Measurements from ENCODE around the gene HIVEP2. TPM values are rescaled to one million over a fixed set of nuclear protein-coding genes. Genes with fewer than 3 reads are reported as not detected.

HIVEP2 gene
- total and polyA plus RNA-seq, 5 experiments from 2014 or later, result 6.5 to 99.2 (median 17.1) TPM

DNA sequence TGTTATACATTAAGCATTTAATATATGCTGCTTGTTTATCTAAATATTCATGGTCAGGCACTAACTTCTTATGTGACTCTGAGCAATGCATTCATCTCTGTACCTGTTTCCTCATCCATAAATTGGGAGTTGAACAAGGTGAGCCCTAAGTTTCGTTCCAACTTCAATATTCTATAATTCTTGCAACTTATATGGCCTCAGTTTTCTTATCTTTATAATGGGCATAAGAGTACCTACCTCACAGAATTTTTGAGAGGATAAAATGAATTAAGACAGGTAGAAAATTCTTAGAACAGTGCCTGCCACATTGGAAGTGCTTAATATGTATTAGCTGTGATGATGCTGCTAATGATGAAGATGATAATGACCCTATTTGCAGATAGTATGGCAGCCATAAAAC lies 11.8 kb upstream of the HIVEP2 start:
- DNase-seq, result no peak
- H3K27me3 Mint-ChIP-seq, result no peaks in the 10 kb centered on the region
- peaks cover 0 to 11% (median 3%) of the 10 kb centered on the region in 9 donors for H3K9me3 Mint-ChIP-seq
- H3K4me1 Mint-ChIP-seq, result peaks cover 4 to 23% (median 16%) of the 10 kb centered on the region in 4 donors
- H3K27ac Mint-ChIP-seq, result no peak overlapping the region
- no peak overlapping the region for H3K4me3 Mint-ChIP-seq
- peaks cover 0 to 6% (median 5%) of the 10 kb centered on the region in 3 donors for H3K36me3 Mint-ChIP-seq
- POLR2A ChIA-PET, result no interaction called here
- ATAC-seq, result no peak

GRCh38 chr6:142954844-142955243 lies 9.9 kb upstream of the HIVEP2 start:
- ATAC-seq (no peak), DNase-seq (no peak)

GRCh38 chr6:142953373-142954273 lies 8.6 kb upstream of the HIVEP2 start:
- no peak overlapping the region for H3K4me3 Mint-ChIP-seq
- peak; percentile 80 for ATAC-seq
- H3K27ac Mint-ChIP-seq, result peak overlapping the region in 9 of 10 donors; percentile 47 to 91 (median 67)
- POLR2A ChIA-PET, result interaction anchor here (0.6 to 1.3 kb wide), 3 partner anchors 14 to 294 kb away, joined by 3 read pairs; no protein-coding TSS in a partner anchor
- H3K36me3 Mint-ChIP-seq, result no peaks in the 10 kb centered on the region
- H3K4me1 Mint-ChIP-seq, result peaks cover 7 to 34% (median 17%) of the 10 kb centered on the region in 4 donors
- H3K9me3 Mint-ChIP-seq, result no peaks in the 10 kb centered on the region
- H3K27me3 Mint-ChIP-seq, result no peaks in the 10 kb centered on the region
- peak in 2 of 10 donors; percentile 37 to 38 for DNase-seq

More at GRCh38 chr6:142954844-142955243, 9.9 kb upstream of the HIVEP2 start:
- POLR2A ChIA-PET, result interaction anchor here (1.3 to 1.6 kb wide), 2 partner anchors 8 to 15 kb away, joined by 3 to 6 read pairs; no protein-coding TSS in a partner anchor
- Mint-ChIP-seq H3K36me3 (no peaks in the 10 kb centered on the region), H3K27ac (peak overlapping the region in 2 of 10 donors; percentile 14 to 29), H3K9me3 (peaks cover 0 to 2% (median 0%) of the 10 kb centered on the region in 9 donors), H3K4me1 (peaks cover 7 to 25% (median 17%) of the 10 kb centered on the region in 4 donors), H3K27me3 (no peaks in the 10 kb centered on the region), H3K4me3 (no peak overlapping the region)

- Mint-ChIP-seq H3K36me3 (no peaks in the 10 kb centered on the region), H3K27ac (peak overlapping the region; percentile 28 to 91 (median 70)), H3K9me3 (no peaks in the 10 kb centered on the region), H3K4me3 (no peak overlapping the region), H3K4me1 (peaks cover 12 to 44% (median 25%) of the 10 kb centered on the region in 4 donors), H3K27me3 (no peaks in the 10 kb centered on the region)
- POLR2A ChIA-PET, result interaction anchor here (0.8 to 2.7 kb wide), 3 partner anchors 23 to 97 kb away, joined by 3 to 8 read pairs (median 3); no protein-coding TSS in a partner anchor
- peak in 1 of 2 donors; percentile 12 for ATAC-seq
- no peak for DNase-seq
These were observed 7.6 kb upstream of the HIVEP2 start for GRCh38 chr6:142952614-142953013.

GRCh38 chr6:142950291-142950690 lies 5.3 kb upstream of the HIVEP2 start:
- Mint-ChIP-seq H3K4me1 (peaks cover 12 to 45% (median 26%) of the 10 kb centered on the region in 4 donors), H3K4me3 (no peak overlapping the region), H3K27ac (peak overlapping the region in 8 of 10 donors; percentile 8 to 98 (median 46)), H3K27me3 (no peaks in the 10 kb centered on the region), H3K9me3 (no peaks in the 10 kb centered on the region), H3K36me3 (no peaks in the 10 kb centered on the region)
- ATAC-seq, result no peak
- POLR2A ChIA-PET, result interaction anchor here (0.6 to 2.7 kb wide), 2 partner anchors 24 to 156 kb away, joined by 3 to 8 read pairs; no protein-coding TSS in a partner anchor
- DNase-seq, result no peak

- Mint-ChIP-seq H3K27me3 (peaks cover 0 to 6% (median 0%) of the 10 kb centered on the region in 5 donors), H3K9me3 (peaks cover 0 to 5% (median 0%) of the 10 kb centered on the region in 9 donors), H3K27ac (peak overlapping the region; percentile 93 to 100 (median 96)), H3K36me3 (peaks cover 2 to 4% (median 2%) of the 10 kb centered on the region in 3 donors), H3K4me1 (peaks cover 24 to 44% (median 35%) of the 10 kb centered on the region in 4 donors), H3K4me3 (peak overlapping the region; percentile 75 to 94 (median 86))
- DNase-seq (no peak), ATAC-seq (no peak)
- POLR2A ChIA-PET, result interaction anchor here (0.6 to 4.9 kb wide), 10 partner anchors 12 to 255 kb away, joined by 3 to 69 read pairs (median 6); no protein-coding TSS in a partner anchor
These were observed 2.9 kb upstream of the HIVEP2 start for GRCh38 chr6:142947714-142948480.

DNA sequence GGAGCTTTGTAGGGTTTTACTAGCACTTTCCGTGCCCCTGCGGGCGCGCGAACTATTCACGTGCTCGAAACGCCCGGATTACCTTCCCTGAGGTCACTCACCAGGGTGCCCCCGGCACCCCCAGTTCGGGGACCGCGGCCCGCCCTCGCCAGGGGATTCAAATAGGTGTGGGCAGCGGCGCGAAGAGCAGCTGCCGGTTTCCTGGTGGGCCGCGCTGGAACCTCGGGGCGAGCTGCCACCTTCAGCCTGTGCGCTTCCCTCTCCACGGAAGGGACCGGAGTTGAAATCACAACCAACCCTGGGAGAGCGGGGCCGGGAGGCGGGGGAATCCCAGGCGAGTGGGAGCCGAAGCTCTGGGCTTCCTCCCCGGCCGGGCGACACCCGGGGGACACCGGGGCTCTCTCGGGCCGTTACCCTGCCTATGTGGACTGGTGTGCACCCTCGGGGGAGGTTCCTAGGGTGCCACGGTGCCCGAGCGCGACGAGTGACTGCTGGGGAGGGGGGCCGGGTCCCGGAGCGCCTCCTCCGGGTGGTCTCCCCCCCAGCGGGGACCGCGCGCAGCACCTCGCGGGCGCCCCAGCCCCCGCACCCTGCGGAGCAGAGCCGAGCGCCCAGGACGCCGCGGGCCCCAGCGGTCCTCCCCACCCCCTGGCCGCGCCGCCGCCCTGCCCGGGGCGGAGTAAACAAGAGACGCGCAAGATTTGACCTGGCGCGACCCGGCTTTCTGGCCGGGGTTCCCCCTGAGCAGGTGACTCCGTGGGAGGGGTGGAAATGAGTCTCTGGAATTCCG lies 2.1 kb upstream of the HIVEP2 start:
- peak; percentile 72 to 86 (median 76) for DNase-seq
- Mint-ChIP-seq H3K9me3 (peaks cover 0 to 5% (median 0%) of the 10 kb centered on the region in 9 donors), H3K36me3 (peaks cover 2 to 4% (median 2%) of the 10 kb centered on the region in 3 donors), H3K27me3 (peaks cover 0 to 6% (median 0%) of the 10 kb centered on the region in 5 donors), H3K4me3 (peak overlapping the region; percentile 87 to 100 (median 94)), H3K4me1 (peaks cover 26 to 44% (median 35%) of the 10 kb centered on the region in 4 donors), H3K27ac (peak overlapping the region; percentile 96 to 100 (median 98))
- POLR2A ChIA-PET, result interaction anchor here (0.6 to 4.9 kb wide), 26 partner anchors 8 to 264 kb away, joined by 3 to 69 read pairs (median 4); partner anchors contain the start of gene AIG1
- ATAC-seq, result peak; percentile 31 to 37

DNA sequence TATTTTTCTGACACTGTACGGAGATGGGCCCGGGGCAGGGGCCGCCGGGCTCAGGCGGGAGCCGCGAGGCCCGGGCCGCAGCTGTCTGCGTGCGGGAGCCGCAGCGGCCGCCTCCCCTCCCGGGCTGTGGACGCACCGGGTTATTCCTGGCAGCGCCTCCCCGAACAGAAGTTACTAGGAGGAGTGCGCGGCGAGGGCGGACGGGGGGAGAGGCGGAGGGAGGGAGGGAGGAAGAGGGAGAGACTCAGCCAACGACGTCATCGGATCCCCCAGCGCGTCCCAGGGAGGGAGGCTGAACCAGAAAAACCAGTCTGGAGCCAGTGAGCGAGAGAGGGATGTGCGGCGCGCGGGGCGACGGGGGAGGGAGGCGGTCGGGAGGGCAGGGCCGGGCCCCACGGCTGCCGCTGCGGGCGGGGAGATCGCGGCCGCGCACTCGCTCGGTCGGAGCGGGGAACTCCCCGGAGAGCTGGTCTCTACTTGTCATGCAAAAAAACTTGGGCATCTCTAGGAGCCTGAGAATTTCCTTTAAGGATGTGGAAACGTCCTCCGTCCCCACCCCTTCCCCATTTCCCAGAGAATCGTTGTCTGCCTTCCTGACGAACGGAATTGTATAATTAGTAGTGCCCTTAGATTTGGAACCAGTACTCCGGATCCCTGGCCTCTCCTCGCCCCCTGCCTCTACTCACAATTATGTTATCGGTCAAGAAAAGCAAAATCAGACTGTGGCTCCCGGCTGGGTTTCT lies 1.4 kb upstream of the HIVEP2 start:
- peak; percentile 43 to 47 for ATAC-seq
- peak overlapping the region; percentile 96 to 100 (median 98) for H3K27ac Mint-ChIP-seq
- POLR2A ChIA-PET, result interaction anchor here (0.7 to 4.9 kb wide), 28 partner anchors 9 to 263 kb away, joined by 3 to 69 read pairs (median 4); partner anchors contain the start of gene AIG1
- DNase-seq, result peak; percentile 81 to 96 (median 92)
- H3K9me3 Mint-ChIP-seq, result peaks cover 0 to 5% (median 0%) of the 10 kb centered on the region in 9 donors
- H3K36me3 Mint-ChIP-seq, result peaks cover 2 to 4% (median 2%) of the 10 kb centered on the region in 3 donors
- peaks cover 0 to 6% (median 0%) of the 10 kb centered on the region in 5 donors for H3K27me3 Mint-ChIP-seq
- peaks cover 22 to 50% (median 38%) of the 10 kb centered on the region in 4 donors for H3K4me1 Mint-ChIP-seq
- H3K4me3 Mint-ChIP-seq, result peak overlapping the region; percentile 87 to 100 (median 94)

GRCh38 chr6:142945446-142946180 lies 637 bp upstream of the HIVEP2 start:
- peaks cover 27 to 58% (median 46%) of the 10 kb centered on the region in 4 donors for H3K4me1 Mint-ChIP-seq
- H3K27ac Mint-ChIP-seq, result peak overlapping the region; percentile 91 to 100 (median 98)
- POLR2A ChIA-PET, result interaction anchor here (0.6 to 4.9 kb wide), 20 partner anchors 10 to 140 kb away, joined by 3 to 69 read pairs (median 4); no protein-coding TSS in a partner anchor

More at GRCh38 chr6:142945446-142946180, 637 bp upstream of the HIVEP2 start:
- H3K4me3 Mint-ChIP-seq, result peak overlapping the region; percentile 87 to 100 (median 94)
- peaks cover 0 to 6% (median 0%) of the 10 kb centered on the region in 5 donors for H3K27me3 Mint-ChIP-seq
- H3K9me3 Mint-ChIP-seq, result peaks cover 0 to 5% (median 0%) of the 10 kb centered on the region in 9 donors
- ATAC-seq, result peak; percentile 7 to 8
- peaks cover 2 to 4% (median 2%) of the 10 kb centered on the region in 3 donors for H3K36me3 Mint-ChIP-seq
- DNase-seq, result peak; percentile 53 to 87 (median 74)
